ENCODE results near the gene JARID2.

JARID2 gene

GRCh38 chr6:15490242-15491100 is 244.6 kb downstream of the JARID2 start:
- Histone ChIP-seq H3K4me1 (ENCODE audit: insufficient read depth, poor library complexity, severe bottlenecking) (peaks cover 6% of the 10 kb centered on the region), H3K36me3 (ENCODE audit: low read depth) (peaks cover 13% of the 10 kb centered on the region), H3K9me3 (ENCODE audit: severe bottlenecking) (no peaks in the 10 kb centered on the region), H3K27me3 (ENCODE audit: insufficient read depth, poor library complexity, severe bottlenecking) (no peaks in the 10 kb centered on the region), H3K27ac (ENCODE audit: poor library complexity, severe bottlenecking) (no peak overlapping the region), H3K4me3 (ENCODE audit: severe bottlenecking) (no peak overlapping the region)
- ATAC-seq (ENCODE audit: low read depth) (no peak), DNase-seq (ENCODE audit: low spot score) (no peak)
- no peak for TF ChIP-seq CTCF (IDR thresholded peaks at IDR 0.05; ENCODE audit: poor library complexity, severe bottlenecking)

GRCh38 chr6:15491255-15491985 is 245.6 kb downstream of the JARID2 start:
- Histone ChIP-seq H3K4me1 (ENCODE audit: insufficient read depth, poor library complexity, severe bottlenecking) (no peaks in the 10 kb centered on the region), H3K27me3 (ENCODE audit: insufficient read depth, poor library complexity, severe bottlenecking) (no peaks in the 10 kb centered on the region), H3K27ac (ENCODE audit: poor library complexity, severe bottlenecking) (no peak overlapping the region), H3K36me3 (ENCODE audit: low read depth) (peaks cover 19% of the 10 kb centered on the region), H3K4me3 (ENCODE audit: severe bottlenecking) (no peak overlapping the region), H3K9me3 (ENCODE audit: severe bottlenecking) (no peaks in the 10 kb centered on the region)
- DNase-seq (ENCODE audit: low spot score): no peak
- peak; percentile 73 for ATAC-seq (ENCODE audit: low read depth)
- peak; percentile 97 for TF ChIP-seq CTCF (IDR thresholded peaks at IDR 0.05; ENCODE audit: poor library complexity, severe bottlenecking)

- TF ChIP-seq CTCF (IDR thresholded peaks at IDR 0.05; ENCODE audit: poor library complexity, severe bottlenecking): no peak
- Histone ChIP-seq H3K9me3 (ENCODE audit: severe bottlenecking) (no peaks in the 10 kb centered on the region), H3K4me3 (ENCODE audit: severe bottlenecking) (no peak overlapping the region), H3K27ac (ENCODE audit: poor library complexity, severe bottlenecking) (no peak overlapping the region), H3K36me3 (ENCODE audit: low read depth) (peaks cover 23% of the 10 kb centered on the region), H3K27me3 (ENCODE audit: insufficient read depth, poor library complexity, severe bottlenecking) (no peaks in the 10 kb centered on the region), H3K4me1 (ENCODE audit: insufficient read depth, poor library complexity, severe bottlenecking) (no peaks in the 10 kb centered on the region)
- ATAC-seq (ENCODE audit: low read depth): no peak
- DNase-seq (ENCODE audit: low spot score): no peak
Observed at GRCh38 chr6:15491986-15492269, 246.1 kb downstream of the JARID2 start.

GRCh38 chr6:15493437-15494168 is 247.7 kb downstream of the JARID2 start:
- TF ChIP-seq CTCF (IDR thresholded peaks at IDR 0.05; ENCODE audit: poor library complexity, severe bottlenecking): no peak
- no peak overlapping the region for H3K27ac ChIP-seq (ENCODE audit: poor library complexity, severe bottlenecking)
- no peak overlapping the region for H3K4me3 ChIP-seq (ENCODE audit: severe bottlenecking)
- peaks cover 8% of the 10 kb centered on the region for H3K4me1 ChIP-seq (ENCODE audit: insufficient read depth, poor library complexity, severe bottlenecking)
- ATAC-seq (ENCODE audit: low read depth): no peak
- peaks cover 19% of the 10 kb centered on the region for H3K36me3 ChIP-seq (ENCODE audit: low read depth)
- no peaks in the 10 kb centered on the region for H3K9me3 ChIP-seq (ENCODE audit: severe bottlenecking)
- no peak for DNase-seq (ENCODE audit: low spot score)
- H3K27me3 ChIP-seq (ENCODE audit: insufficient read depth, poor library complexity, severe bottlenecking): no peaks in the 10 kb centered on the region
